SU-DHL-6 (cell line): Measurements from ENCODE around the gene TLCD5.

Source experiments
- EZH2phosphoT487 ChIP-seq: fragments of 200-600 bp; sonication (generic), shearing (Covaris generic); conservative IDR thresholded peaks from 2 replicates; pipeline ENCODE4 v1.6.1; 2018; ENCODE audit warnings: mild to moderate bottlenecking, antibody characterized with exemption, low read length, moderate library complexity, mixed read lengths
- TF ChIP-seq, protein P1 (sequence below): fragments of 200-600 bp; sonication (generic); IDR thresholded peaks from one replicate; pipeline ENCODE4 v1.5.1; 2017; ENCODE audit warnings: antibody characterized with exemption, mild to moderate bottlenecking, low read length, moderate library complexity; ENCODE audit not compliant: insufficient read depth, poor library complexity, severe bottlenecking

DNA sequence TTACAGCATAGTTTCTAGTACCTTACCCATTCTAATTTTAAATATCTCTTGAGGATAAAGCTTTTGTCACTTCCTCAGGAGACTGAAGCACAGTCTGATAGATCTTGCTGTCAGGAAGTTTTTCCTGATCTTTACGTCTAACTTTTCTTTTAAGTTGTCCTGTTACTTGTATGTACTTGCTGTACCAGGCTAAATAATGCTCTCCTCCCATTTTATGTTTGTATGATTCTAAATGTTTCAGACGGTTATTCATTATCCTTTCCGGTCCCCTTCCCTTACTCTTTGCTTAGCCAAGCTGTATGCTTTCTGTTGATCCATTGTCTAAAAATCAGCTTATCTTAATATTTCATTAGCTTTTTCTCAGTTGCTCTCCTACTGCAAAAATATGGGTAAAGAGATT, 17.1 kb downstream of the TLCD5 start:
- TF ChIP-seq, protein P1, sequence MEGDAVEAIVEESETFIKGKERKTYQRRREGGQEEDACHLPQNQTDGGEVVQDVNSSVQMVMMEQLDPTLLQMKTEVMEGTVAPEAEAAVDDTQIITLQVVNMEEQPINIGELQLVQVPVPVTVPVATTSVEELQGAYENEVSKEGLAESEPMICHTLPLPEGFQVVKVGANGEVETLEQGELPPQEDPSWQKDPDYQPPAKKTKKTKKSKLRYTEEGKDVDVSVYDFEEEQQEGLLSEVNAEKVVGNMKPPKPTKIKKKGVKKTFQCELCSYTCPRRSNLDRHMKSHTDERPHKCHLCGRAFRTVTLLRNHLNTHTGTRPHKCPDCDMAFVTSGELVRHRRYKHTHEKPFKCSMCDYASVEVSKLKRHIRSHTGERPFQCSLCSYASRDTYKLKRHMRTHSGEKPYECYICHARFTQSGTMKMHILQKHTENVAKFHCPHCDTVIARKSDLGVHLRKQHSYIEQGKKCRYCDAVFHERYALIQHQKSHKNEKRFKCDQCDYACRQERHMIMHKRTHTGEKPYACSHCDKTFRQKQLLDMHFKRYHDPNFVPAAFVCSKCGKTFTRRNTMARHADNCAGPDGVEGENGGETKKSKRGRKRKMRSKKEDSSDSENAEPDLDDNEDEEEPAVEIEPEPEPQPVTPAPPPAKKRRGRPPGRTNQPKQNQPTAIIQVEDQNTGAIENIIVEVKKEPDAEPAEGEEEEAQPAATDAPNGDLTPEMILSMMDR = no peak
- no peak for TF ChIP-seq EZH2phosphoT487
